PC-3 (cell line): ENCODE measurements around the gene ZDHHC22. TPM values are rescaled to one million over a fixed set of nuclear protein-coding genes. Genes with fewer than 3 reads are reported as not detected.

Experiments used
- ATAC-seq: fragments of 200-7000 bp; cut with Tn5 transposase; 2 replicates; pipeline ENCODE4 v1.9.1; 2020; ENCODE audit warnings: mild to moderate bottlenecking, moderate library complexity
- BruUV-seq: library from RNA; stranded (reverse); fragments of 400-500 nt; replicated peaks from 2 replicates; lab custom pipeline; 2021; lab: Mats Ljungman, UMichigan
- CTCF ChIA-PET: fragments of 300-600 bp; sonication (Branson Sonifier 250); formaldehyde crosslinking; loops from one replicate; lab custom pipeline; 2022; ENCODE audit warnings: antibody characterized with exemption; lab: Charles Lee
- POLR2A ChIA-PET: fragments of 300-600 bp; sonication (Branson Sonifier 250); formaldehyde crosslinking; loops from one replicate; lab custom pipeline; 2022; ENCODE audit warnings: antibody characterized with exemption; ENCODE audit not compliant: unreplicated experiment; lab: Charles Lee
- DNase-seq: peaks from one replicate; pipeline ENCODE4 v3.0.0-alpha.2; 2015
- H2AFZ ChIP-seq: fragments of 300-600 bp; sonication (generic); 2 replicates; pipeline ENCODE4 v1.6.0; 2016; ENCODE audit warnings: antibody characterized with exemption, low read length
- H3F3A ChIP-seq: fragments of 300-600 bp; sonication (generic); one replicate; pipeline ENCODE4 v1.6.0; 2017; ENCODE audit warnings: antibody characterized with exemption, low read length, control low read depth, mild to moderate bottlenecking; ENCODE audit not compliant: unreplicated experiment
- H3K27ac ChIP-seq: fragments of 300-600 bp; sonication (generic); 2 replicates; pipeline ENCODE4 v1.5.1; 2016; ENCODE audit warnings: mild to moderate bottlenecking, low read length
- H3K27me3 ChIP-seq: fragments of 300-600 bp; sonication (generic); 2 replicates; pipeline ENCODE4 v1.6.1; 2016; ENCODE audit warnings: low read length, mixed read lengths
- H3K36me3 ChIP-seq: fragments of 300-600 bp; sonication (generic); 2 replicates; pipeline ENCODE4 v1.6.1; 2016; ENCODE audit warnings: low read depth, mixed run types, low read length, mixed read lengths
- H3K4me1 ChIP-seq: fragments of 300-600 bp; sonication (generic); 2 replicates; pipeline ENCODE4 v1.5.1; 2016; ENCODE audit warnings: low read length; ENCODE audit not compliant: insufficient read depth
- H3K4me2 ChIP-seq: fragments of 300-600 bp; sonication (generic); 2 replicates; pipeline ENCODE4 v1.6.0; 2016; ENCODE audit warnings: low read length
- H3K4me3 ChIP-seq: fragments of 300-600 bp; sonication (generic); 2 replicates; pipeline ENCODE4 v1.5.1; 2016; ENCODE audit warnings: mild to moderate bottlenecking, low read length, mixed read lengths
- H3K79me2 ChIP-seq: fragments of 300-600 bp; sonication (generic); 2 replicates; pipeline ENCODE4 v1.6.1; 2017; ENCODE audit warnings: low read length, mixed read lengths
- H3K9ac ChIP-seq: fragments of 300-600 bp; sonication (generic); 2 replicates; pipeline ENCODE4 v1.6.0; 2016; ENCODE audit warnings: mild to moderate bottlenecking, low read length
- H3K9me2 ChIP-seq: fragments of 300-600 bp; sonication (generic); replicated peaks from 2 replicates; pipeline ENCODE4 v1.6.1; 2016; ENCODE audit warnings: mixed run types, low read length, mixed read lengths
- H3K9me3 ChIP-seq: fragments of 300-600 bp; sonication (generic); 2 replicates; pipeline ENCODE4 v1.6.1; 2016; ENCODE audit warnings: low read length, mixed read lengths
- H4K20me1 ChIP-seq: fragments of 300-600 bp; sonication (generic); 2 replicates; pipeline ENCODE4 v1.6.1; 2016; ENCODE audit warnings: low read length, mixed read lengths
- CTCF ChIP-seq: fragments of 300-600 bp; sonication (generic); conservative IDR thresholded peaks from 2 replicates; pipeline ENCODE4 v1.5.1; 2017; ENCODE audit warnings: antibody characterized with exemption, low read depth, mild to moderate bottlenecking, low read length
- EZH2 ChIP-seq: fragments of 300-600 bp; sonication (generic); IDR thresholded peaks from one replicate; pipeline ENCODE4 v1.6.1; 2017; ENCODE audit warnings: antibody characterized with exemption, mild to moderate bottlenecking, low read length; ENCODE audit not compliant: unreplicated experiment
- EZH2phosphoT487 ChIP-seq: fragments of 300-600 bp; sonication (generic); IDR thresholded peaks from 2 replicates; pipeline ENCODE4 v1.6.1; 2018; ENCODE audit warnings: mild to moderate bottlenecking, antibody characterized with exemption, low read length, borderline replicate concordance
- intact Hi-C: fragments of 100-400 bp; cut with micrococcal nuclease; formaldehyde crosslinking; loops from 2 replicates; pipeline ENCODE4 v1.9.0; 2023
- total RNA-seq: library from RNA; depleted of rRNA; stranded (reverse); fragments of >200 nt; gene quantifications from 2 replicates; pipeline ENCODE4 v1.2.3, GENCODE V29; 2014

The ZDHHC22 gene
- total RNA-seq, 1 experiment from 2014 or later: 0.15 TPM

- H3K27me3 ChIP-seq: no peaks in the 10 kb centered on the region
- TF ChIP-seq CTCF (no peak), EZH2 (no peak), EZH2phosphoT487 (no peak)
- H3K4me1 ChIP-seq: peaks cover 24% of the 10 kb centered on the region
- H3K79me2 ChIP-seq: 0 out of 2 replicates have a peak, but pooled peaks cover 3% of the 10 kb centered on the region
- ChIA-PET POLR2A (no interaction called here), CTCF (no interaction called here)
- H3K36me3 ChIP-seq: no peaks in the 10 kb centered on the region
- intact Hi-C loops: no loop called here
- no peaks in the 10 kb centered on the region for H3F3A ChIP-seq
- no peak overlapping the region for H2AFZ ChIP-seq
- no peaks in the 10 kb centered on the region for H4K20me1 ChIP-seq
- no TSS peak for BruUV-seq
- H3K27ac ChIP-seq: no peak overlapping the region
- no peaks in the 10 kb centered on the region for H3K9me2 ChIP-seq
- DNase-seq (peak; percentile 41), ATAC-seq (no peak)
- H3K9me3 ChIP-seq: no peaks in the 10 kb centered on the region
- no peak overlapping the region for H3K4me3 ChIP-seq
- no peak overlapping the region for H3K4me2 ChIP-seq
- no peak overlapping the region for H3K9ac ChIP-seq
Measured at GRCh38 chr14:77185093-77185465, 43.5 kb upstream of the ZDHHC22 start.

GRCh38 chr14:77184396-77185092 lies 43.0 kb upstream of the ZDHHC22 start:
- intact Hi-C loops: no loop called here
- Histone ChIP-seq H3K9me2 (no peaks in the 10 kb centered on the region), H3K4me3 (no peak overlapping the region), H3K27ac (no peak overlapping the region), H3K4me2 (no peak overlapping the region), H3F3A (no peaks in the 10 kb centered on the region), H3K36me3 (no peaks in the 10 kb centered on the region), H3K9me3 (no peaks in the 10 kb centered on the region), H3K4me1 (peaks cover 24% of the 10 kb centered on the region), H3K79me2 (0 out of 2 replicates have a peak, but pooled peaks cover 3% of the 10 kb centered on the region), H2AFZ (no peak overlapping the region), H3K9ac (no peak overlapping the region), H4K20me1 (no peaks in the 10 kb centered on the region), H3K27me3 (no peaks in the 10 kb centered on the region)
- ChIA-PET POLR2A (no interaction called here), CTCF (interaction anchor here (0.5 to 0.6 kb wide), 2 partner anchors 131 to 231 kb away, joined by 5 read pairs; no protein-coding TSS in a partner anchor)
- no TSS peak for BruUV-seq
- ATAC-seq: no peak
- TF ChIP-seq EZH2: no peak
- no peak for TF ChIP-seq CTCF
- TF ChIP-seq EZH2phosphoT487: no peak
- DNase-seq: peak; percentile 18

GRCh38 chr14:77183896-77184295 lies 42.3 kb upstream of the ZDHHC22 start:
- H3K4me3 ChIP-seq: no peak overlapping the region
- no peak for DNase-seq
- ChIA-PET POLR2A (no interaction called here), CTCF (interaction anchor here (0.5 to 0.6 kb wide), 2 partner anchors 132 to 232 kb away, joined by 5 read pairs; no protein-coding TSS in a partner anchor)
- no peaks in the 10 kb centered on the region for H3F3A ChIP-seq
- no peak overlapping the region for H3K27ac ChIP-seq
- H2AFZ ChIP-seq: no peak overlapping the region
- no peaks in the 10 kb centered on the region for H4K20me1 ChIP-seq
- peaks cover 24% of the 10 kb centered on the region for H3K4me1 ChIP-seq
- intact Hi-C loops: no loop called here
- H3K9me2 ChIP-seq: no peaks in the 10 kb centered on the region
- no peak overlapping the region for H3K9ac ChIP-seq
- BruUV-seq: no TSS peak
- H3K36me3 ChIP-seq: no peaks in the 10 kb centered on the region
- 0 out of 2 replicates have a peak, but pooled peaks cover 3% of the 10 kb centered on the region for H3K79me2 ChIP-seq
- H3K9me3 ChIP-seq: no peaks in the 10 kb centered on the region
- ATAC-seq: no peak
- no peaks in the 10 kb centered on the region for H3K27me3 ChIP-seq
- no peak overlapping the region for H3K4me2 ChIP-seq
- TF ChIP-seq EZH2phosphoT487: no peak
- no peak for TF ChIP-seq CTCF
- TF ChIP-seq EZH2: no peak
